GM08714 (cell line): ENCODE measurements around the gene ENC1.

ENCODE experiments used
- H3K4me3 ChIP-seq: fragments of 200-500 bp; sonication (Bioruptor generic); 2 replicates; pipeline ENCODE4 v1.5.1; 2014; ENCODE audit warnings: mild to moderate bottlenecking, low read length, inconsistent platforms
- ZNF274 ChIP-seq: IDR thresholded peaks from 2 replicates; pipeline ENCODE4 v1.6.1; 2012; ENCODE audit warnings: mild to moderate bottlenecking, low read depth, low read length

Gene ENC1

DNA sequence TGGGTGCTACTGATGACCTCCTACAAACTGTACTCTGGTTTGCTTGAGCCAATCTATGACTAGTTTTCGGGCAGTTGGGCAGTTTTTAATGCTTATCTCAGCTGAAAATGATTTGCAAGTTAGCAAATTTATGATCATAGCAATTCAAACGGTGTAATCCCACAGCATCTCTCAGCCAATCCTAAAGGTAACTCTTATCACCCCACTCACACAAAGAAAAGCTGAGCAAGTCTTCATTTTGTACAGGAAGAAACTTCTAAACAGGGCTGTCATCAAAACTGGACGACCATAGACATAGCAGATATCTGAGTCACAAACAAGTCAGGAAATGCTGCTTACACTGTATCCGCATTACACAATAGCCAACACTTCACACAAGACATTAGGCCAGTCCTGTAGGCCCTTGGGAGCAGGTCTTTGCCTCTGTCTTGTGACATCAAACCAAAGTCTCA is 2.6 kb upstream of the ENC1 start:
- H3K4me3 ChIP-seq, result no peak overlapping the region
- no peak for TF ChIP-seq ZNF274

- H3K4me3 ChIP-seq, result no peak overlapping the region
- no peak for TF ChIP-seq ZNF274
These were observed 2.0 kb upstream of the ENC1 start for GRCh38 chr5:74642543-74642863.

DNA sequence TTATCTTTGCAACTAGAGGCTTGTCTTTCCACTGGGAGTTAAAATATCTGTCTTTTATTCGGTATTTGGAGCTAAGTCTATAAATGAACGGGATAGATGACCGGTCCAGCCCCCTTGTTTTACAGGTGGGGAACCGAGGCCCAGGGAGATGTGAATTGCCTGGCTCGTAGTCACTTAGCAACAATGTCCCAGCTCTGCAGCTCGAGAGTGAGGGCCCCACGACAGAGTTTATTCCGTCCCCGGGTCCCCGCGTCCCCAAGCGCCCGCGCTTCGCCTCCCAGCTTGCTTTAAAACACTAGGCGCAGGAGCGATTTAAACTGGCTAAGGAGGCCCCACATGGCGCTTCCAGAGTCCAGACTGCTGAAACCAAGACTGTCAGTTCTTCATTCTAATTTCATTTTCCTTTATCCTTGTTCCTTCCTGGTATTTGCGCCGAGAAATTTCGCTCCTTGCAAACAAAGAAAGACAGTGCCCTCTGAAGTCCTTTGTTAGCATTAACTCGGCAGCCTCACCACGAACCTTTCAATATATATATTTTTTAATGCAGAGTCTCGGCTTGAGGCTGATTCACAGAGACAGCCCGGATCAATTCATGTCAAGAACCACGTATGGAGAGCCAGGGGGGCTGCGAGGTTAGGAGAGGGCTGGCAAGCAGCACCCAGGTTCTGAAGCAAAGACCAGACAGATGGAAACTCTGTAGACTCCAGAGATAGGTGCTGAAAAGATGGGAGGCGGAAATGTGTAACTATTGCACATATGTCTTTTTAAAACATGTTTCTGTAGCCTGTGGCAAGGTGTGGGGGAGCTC is 1.4 kb upstream of the ENC1 start:
- H3K4me3 ChIP-seq, result peak overlapping the region; percentile 98; the same call in 1 of the 2 replicates
- no peak for TF ChIP-seq ZNF274

DNA sequence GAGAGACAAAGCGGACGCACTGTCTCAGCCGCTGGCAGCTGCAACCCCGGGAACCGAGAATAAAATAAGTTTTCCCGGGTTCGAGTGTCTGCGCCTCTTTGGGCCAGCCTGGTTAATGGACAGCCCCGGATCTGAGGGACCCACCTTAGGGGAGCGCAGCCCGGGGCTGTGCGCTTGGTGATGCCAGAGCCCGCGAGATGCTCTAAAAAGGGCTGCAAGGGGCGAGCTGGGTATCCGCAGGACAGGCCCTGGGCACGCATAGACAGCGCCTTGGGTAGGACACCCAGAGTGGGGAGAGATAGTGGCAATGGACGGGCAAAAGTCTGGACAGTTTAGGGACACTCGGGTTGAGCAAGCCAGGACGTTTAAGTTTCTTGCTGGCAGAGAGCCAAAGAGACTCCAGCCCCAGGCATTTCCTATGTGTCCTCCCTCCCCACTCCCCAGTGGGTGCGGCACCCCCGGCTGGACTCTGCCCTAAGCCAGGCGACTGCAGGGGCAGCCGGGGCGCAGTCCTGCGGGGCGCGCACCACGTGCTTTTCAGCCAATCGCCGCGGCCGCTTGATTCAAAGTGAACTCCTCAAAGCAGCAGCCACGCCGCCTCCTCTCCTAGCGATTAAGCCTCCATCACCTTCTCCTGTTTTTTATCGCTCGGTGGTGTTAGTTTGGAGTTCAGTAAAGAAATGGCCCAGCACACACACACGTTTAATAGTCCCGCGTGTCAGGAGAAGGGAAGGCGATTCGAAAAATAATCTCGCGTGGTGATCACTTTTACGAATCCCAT is 616 bp upstream of the ENC1 start:
- TF ChIP-seq ZNF274, result no peak
- peak overlapping the region; percentile 98; the same call in 1 of the 2 replicates for H3K4me3 ChIP-seq

DNA sequence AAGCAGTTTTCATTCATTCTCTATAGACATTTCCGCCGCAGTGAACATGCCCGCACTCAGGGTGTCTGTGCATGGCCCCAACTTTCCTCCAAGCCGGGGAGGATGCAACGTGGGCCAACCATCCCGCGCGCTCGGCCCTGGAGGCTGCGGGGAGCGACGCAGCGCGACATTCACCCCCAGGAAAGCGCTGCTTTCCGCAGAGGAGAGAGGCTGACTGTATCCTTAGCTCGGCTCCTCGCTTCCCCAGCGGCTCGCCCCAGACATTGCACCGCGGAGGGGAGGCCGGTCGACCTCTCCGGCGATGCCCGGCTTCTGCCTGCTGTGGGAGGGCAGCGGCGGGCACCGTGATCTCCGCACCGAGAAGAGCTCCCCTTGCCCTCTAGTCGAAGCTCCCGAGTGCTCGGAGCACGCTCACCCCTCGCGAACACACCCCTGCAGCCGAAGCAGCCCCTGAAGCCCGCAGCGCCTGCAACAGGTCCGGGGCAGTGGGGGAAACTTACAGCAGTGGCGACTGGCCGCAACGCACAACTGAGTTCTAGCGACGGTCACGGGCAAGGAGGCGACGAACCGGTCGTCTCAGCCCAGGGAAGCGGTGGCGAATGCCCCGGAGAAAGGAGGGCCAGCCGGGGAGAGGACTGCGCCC is 600 bp downstream of the ENC1 start:
- TF ChIP-seq ZNF274, result no peak
- peak overlapping the region; percentile 98 for H3K4me3 ChIP-seq

GRCh38 chr5:74638970-74639806 is 1.3 kb downstream of the ENC1 start:
- peak overlapping the region; percentile 98 for H3K4me3 ChIP-seq
- TF ChIP-seq ZNF274, result no peak

GRCh38 chr5:74638544-74638969 is 2.0 kb downstream of the ENC1 start:
- H3K4me3 ChIP-seq, result peak overlapping the region; percentile 98
- TF ChIP-seq ZNF274, result no peak

DNA sequence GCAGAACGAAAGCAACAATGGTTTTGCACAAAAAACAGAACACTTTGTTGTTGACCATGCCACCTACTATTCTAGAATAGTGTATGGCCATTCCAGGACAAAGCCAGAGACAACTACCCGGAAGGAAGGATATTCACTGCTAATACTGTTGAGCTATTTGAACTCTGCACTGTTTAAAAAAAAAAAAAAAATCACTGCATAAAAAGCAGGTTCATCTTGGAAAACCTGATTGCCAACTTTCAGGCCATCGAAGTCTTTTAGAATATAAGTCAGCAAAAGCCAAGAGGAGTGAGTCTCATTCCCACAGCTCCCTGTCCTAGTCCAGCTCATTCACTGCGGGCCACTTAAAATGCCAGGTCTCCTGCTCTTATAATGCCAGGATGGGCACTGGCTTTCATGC is 4.0 kb downstream of the ENC1 start:
- no peak for TF ChIP-seq ZNF274
- no peak overlapping the region for H3K4me3 ChIP-seq

- TF ChIP-seq ZNF274, result no peak
- no peak overlapping the region for H3K4me3 ChIP-seq
These were observed 4.4 kb downstream of the ENC1 start for GRCh38 chr5:74636149-74636548.

DNA sequence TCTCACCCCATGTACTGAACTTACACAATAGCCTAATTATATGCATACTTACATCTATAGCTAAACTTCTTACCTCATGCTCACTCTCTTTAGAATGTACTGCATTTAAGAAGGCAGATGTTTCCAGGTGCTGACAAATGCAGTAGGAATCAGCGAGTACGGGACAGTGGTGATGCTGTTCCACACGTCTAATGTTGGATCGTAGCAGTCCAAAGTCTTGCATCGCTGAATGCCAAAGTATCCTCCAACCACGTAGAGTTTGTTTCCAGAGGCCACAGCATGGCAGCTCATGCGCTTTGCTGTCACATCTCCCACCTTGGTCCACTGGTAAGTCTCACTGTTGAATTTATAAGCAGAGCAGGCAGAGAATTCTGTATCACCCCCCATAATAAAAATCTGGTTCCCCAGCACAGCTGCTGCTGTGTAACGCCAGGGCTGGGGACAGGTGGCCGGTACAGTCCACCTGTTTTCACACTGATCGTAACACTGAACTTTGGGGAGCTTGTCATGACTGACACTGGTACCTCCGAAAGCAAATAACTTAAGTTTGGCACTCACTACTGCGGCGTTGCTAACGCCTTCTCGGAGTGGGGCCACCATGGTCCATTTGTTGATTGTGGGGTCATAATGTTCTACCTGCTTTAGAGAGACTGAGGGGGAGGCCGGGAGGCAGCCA is 5.8 kb downstream of the ENC1 start:
- no peak for TF ChIP-seq ZNF274
- no peak overlapping the region for H3K4me3 ChIP-seq

DNA sequence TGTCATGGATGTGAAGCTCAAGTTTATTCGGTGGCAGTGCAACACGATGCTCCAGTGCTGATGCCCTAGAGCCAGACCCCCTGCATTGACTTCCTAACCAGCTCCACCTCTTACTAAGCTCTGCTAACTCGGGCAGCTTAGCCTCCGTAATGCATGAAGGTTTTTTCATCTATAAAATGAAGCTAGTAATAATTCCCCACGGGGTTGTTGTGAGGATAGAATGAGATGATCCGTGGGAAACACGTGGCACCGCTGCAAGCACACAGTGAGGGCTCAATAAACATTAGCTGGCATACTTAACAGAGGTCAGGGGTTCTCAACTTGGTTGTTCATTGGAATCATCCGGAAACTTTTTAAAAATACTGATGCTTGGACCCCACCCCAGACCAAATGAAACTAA is 6.8 kb downstream of the ENC1 start:
- TF ChIP-seq ZNF274, result no peak

GRCh38 chr5:74632947-74633356 is 7.6 kb downstream of the ENC1 start:
- no peak overlapping the region for H3K4me3 ChIP-seq
- TF ChIP-seq ZNF274, result no peak

More for the DNA sequence above, 6.8 kb downstream of the ENC1 start:
- H3K4me3 ChIP-seq, result no peak overlapping the region
